Ascending aorta (tissue), 2 donors: ENCODE measurements around the gene NUBPL. TPM values are rescaled to one million over a fixed set of nuclear protein-coding genes. Genes with fewer than 3 reads are reported as not detected.

Experiments used
- DNase-seq, 2 donors: peaks; one replicate each; pipeline ENCODE4 v3.0.0-alpha.2; 2019; ENCODE audit warnings: low spot score in 2 of 2
- H3K27ac ChIP-seq, 2 donors: fragments of 200-600 bp; sonication (generic); one replicate each; pipeline ENCODE4 v1.5.1; 2016 to 2017; ENCODE audit warnings: mild to moderate bottlenecking in 1 of 2
- H3K27me3 ChIP-seq: fragments of 200-600 bp; sonication (generic); one replicate; pipeline ENCODE4 v1.5.1; 2017
- H3K36me3 ChIP-seq, 2 donors: fragments of 200-600 bp; sonication (generic); one replicate each; pipeline ENCODE4 v1.5.1; 2016
- H3K4me1 ChIP-seq, 2 donors: fragments of 200-600 bp; sonication (generic); one replicate each; pipeline ENCODE4 v1.5.1; 2016 to 2017; ENCODE audit warnings: mild to moderate bottlenecking in 1 of 2
- H3K4me3 ChIP-seq, 2 donors: fragments of 200-600 bp; sonication (generic); one replicate each; pipeline ENCODE4 v1.5.1; 2016 to 2017; ENCODE audit warnings: mild to moderate bottlenecking in 1 of 2
- H3K9me3 ChIP-seq, 2 donors: fragments of 200-600 bp; sonication (generic); one replicate each; pipeline ENCODE4 v1.5.1; 2016
- intact Hi-C: fragments of 100-400 bp; cut with DNase I; formaldehyde crosslinking; loops from one replicate; pipeline ENCODE4 v1.15.1; 2023
- total RNA-seq: library from RNA; depleted of rRNA; stranded (reverse); fragments of >200 nt; gene quantifications from one replicate; pipeline ENCODE4 v1.1.0, GENCODE V29; 2016
- TF ChIP-seq, protein P1 (sequence below), 3 experiments: fragments of 200-600 bp in 2 of 3; fragments of 450-650 bp in 1 of 3; sonication (generic) in 2 of 3; IDR thresholded peaks; one replicate each; pipeline ENCODE4 v1.5.1; 2016 to 2019; ENCODE audit warnings: antibody characterized with exemption in 3 of 3, mild to moderate bottlenecking in 1 of 3, moderate library complexity in 1 of 3

Gene NUBPL
- total RNA-seq, 1 donor from 2014 or later: 1.7 TPM

- no peaks in the 10 kb centered on the region for H3K36me3 ChIP-seq
- DNase-seq: no peak
- no peaks in the 10 kb centered on the region for H3K27me3 ChIP-seq
- intact Hi-C loops: no loop called here
- TF ChIP-seq, protein P1, sequence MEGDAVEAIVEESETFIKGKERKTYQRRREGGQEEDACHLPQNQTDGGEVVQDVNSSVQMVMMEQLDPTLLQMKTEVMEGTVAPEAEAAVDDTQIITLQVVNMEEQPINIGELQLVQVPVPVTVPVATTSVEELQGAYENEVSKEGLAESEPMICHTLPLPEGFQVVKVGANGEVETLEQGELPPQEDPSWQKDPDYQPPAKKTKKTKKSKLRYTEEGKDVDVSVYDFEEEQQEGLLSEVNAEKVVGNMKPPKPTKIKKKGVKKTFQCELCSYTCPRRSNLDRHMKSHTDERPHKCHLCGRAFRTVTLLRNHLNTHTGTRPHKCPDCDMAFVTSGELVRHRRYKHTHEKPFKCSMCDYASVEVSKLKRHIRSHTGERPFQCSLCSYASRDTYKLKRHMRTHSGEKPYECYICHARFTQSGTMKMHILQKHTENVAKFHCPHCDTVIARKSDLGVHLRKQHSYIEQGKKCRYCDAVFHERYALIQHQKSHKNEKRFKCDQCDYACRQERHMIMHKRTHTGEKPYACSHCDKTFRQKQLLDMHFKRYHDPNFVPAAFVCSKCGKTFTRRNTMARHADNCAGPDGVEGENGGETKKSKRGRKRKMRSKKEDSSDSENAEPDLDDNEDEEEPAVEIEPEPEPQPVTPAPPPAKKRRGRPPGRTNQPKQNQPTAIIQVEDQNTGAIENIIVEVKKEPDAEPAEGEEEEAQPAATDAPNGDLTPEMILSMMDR (IDR thresholded peaks at IDR 0.05): no peak
- no peak overlapping the region for H3K4me3 ChIP-seq
- peaks cover 0 to 4% of the 10 kb centered on the region in 2 donors for H3K9me3 ChIP-seq
- no peak overlapping the region for H3K27ac ChIP-seq
- H3K4me1 ChIP-seq: no peaks in the 10 kb centered on the region
Observed at GRCh38 chr14:31758941-31759340, 197.7 kb downstream of the NUBPL start.

DNA sequence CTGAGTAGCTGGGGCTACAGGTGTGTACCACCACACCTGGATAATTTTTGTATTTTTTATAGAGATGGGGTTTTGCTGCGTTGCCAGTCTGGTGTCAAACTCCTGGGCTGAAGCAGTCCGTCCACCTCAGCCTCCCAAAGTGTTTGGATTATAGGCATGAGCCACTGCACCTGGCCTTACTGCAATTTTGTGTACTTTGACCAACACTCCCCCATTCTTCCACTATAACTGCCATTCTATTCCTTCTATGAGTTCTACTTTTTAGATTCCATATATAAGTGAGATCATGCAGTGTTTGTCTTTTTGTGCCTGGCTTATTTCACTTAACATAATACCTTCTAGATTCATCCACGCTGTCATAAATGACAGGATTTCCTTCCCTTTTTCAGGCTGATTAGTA is 199.1 kb downstream of the NUBPL start:
- intact Hi-C loops: no loop called here
- H3K4me1 ChIP-seq: no peaks in the 10 kb centered on the region
- H3K27ac ChIP-seq: no peak overlapping the region
- DNase-seq: no peak
- H3K27me3 ChIP-seq: no peaks in the 10 kb centered on the region
- TF ChIP-seq, protein P1 (IDR thresholded peaks at IDR 0.05): no peak
- H3K9me3 ChIP-seq: peaks cover 0 to 4% of the 10 kb centered on the region in 2 donors
- H3K4me3 ChIP-seq: no peak overlapping the region
- H3K36me3 ChIP-seq: no peaks in the 10 kb centered on the region

DNA sequence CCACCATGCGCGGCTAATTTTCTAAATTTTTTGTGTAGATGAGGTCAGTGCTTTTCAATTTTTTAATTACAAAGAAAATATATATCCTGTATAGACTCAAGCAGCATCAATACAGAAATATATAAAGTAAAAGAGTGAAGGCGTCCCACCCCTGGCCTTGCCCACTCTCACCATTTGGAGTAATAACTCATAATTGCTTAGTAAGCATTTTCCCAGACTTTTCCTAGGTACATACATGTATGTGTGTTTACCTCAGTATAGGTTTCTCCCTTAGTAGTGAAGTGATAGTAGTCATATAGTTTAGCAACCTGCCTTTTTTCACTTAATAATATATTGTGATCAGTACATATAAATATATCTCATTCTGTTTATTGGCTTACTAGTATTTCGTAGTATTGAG is 200.1 kb downstream of the NUBPL start:
- no peak overlapping the region for H3K4me3 ChIP-seq
- H3K36me3 ChIP-seq: no peaks in the 10 kb centered on the region
- H3K27ac ChIP-seq: no peak overlapping the region

GRCh38 chr14:31763041-31763440 is 201.8 kb downstream of the NUBPL start:
- intact Hi-C loops: no loop called here
- Histone ChIP-seq H3K27me3 (no peaks in the 10 kb centered on the region), H3K27ac (no peak overlapping the region), H3K36me3 (no peaks in the 10 kb centered on the region), H3K4me1 (no peaks in the 10 kb centered on the region), H3K4me3 (no peak overlapping the region), H3K9me3 (no peaks in the 10 kb centered on the region)
- no peak for DNase-seq
- TF ChIP-seq, protein P1 (IDR thresholded peaks at IDR 0.05): no peak

More for the DNA sequence above, 200.1 kb downstream of the NUBPL start:
- no peaks in the 10 kb centered on the region for H3K4me1 ChIP-seq
- no peak for DNase-seq
- H3K27me3 ChIP-seq: no peaks in the 10 kb centered on the region
- peaks cover 0 to 4% of the 10 kb centered on the region in 2 donors for H3K9me3 ChIP-seq
- TF ChIP-seq, protein P1 (IDR thresholded peaks at IDR 0.05): no peak
- intact Hi-C loops: no loop called here

- TF ChIP-seq, protein P1 (IDR thresholded peaks at IDR 0.05): no peak
- Histone ChIP-seq H3K36me3 (no peaks in the 10 kb centered on the region), H3K9me3 (no peaks in the 10 kb centered on the region), H3K27me3 (no peaks in the 10 kb centered on the region), H3K4me1 (no peaks in the 10 kb centered on the region), H3K27ac (no peak overlapping the region), H3K4me3 (no peak overlapping the region)
- DNase-seq: no peak
- intact Hi-C loops: no loop called here
Observed at GRCh38 chr14:31766315-31766892, 205.2 kb downstream of the NUBPL start.

DNA sequence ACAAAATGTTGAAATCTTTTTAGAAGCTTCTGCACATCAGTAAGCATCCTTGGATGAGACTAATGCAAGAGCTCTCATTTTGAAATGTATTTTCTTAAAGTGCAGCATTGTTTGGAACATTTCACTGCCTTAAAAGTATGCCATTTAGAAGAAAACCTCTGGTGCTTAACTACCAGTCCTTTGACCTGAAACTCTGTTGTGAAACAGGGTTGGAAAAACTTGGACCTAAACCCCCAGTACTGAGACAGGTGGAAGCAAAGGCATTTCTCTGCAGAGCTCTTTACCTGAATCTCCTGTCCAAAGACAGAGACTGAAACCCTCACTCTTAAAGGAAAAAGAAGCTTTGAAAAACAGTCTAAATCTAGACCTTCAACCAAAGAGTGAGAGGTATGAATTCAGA is 207.2 kb downstream of the NUBPL start:
- H3K4me1 ChIP-seq: no peaks in the 10 kb centered on the region
- TF ChIP-seq, protein P1 (IDR thresholded peaks at IDR 0.05): no peak
- DNase-seq: no peak
- no peak overlapping the region for H3K4me3 ChIP-seq
- no peaks in the 10 kb centered on the region for H3K9me3 ChIP-seq
- H3K36me3 ChIP-seq: no peaks in the 10 kb centered on the region
- no peak overlapping the region for H3K27ac ChIP-seq
- no peaks in the 10 kb centered on the region for H3K27me3 ChIP-seq
- intact Hi-C loops: no loop called here
